Stimulated activated CD8-positive, alpha-beta memory T cell treated with anti-CD3 and anti-CD28 coated beads, Interleukin-12 subunit alpha, Interleukin-12 subunit beta, amount 100 ng/mL, for 4 hours (primary cell): ENCODE results near the gene PPIL6.

Experiments used
- DNase-seq: peaks from one replicate; pipeline ENCODE4 v3.0.0-alpha.2; 2020; ENCODE audit warnings: low read depth

PPIL6 gene

DNA sequence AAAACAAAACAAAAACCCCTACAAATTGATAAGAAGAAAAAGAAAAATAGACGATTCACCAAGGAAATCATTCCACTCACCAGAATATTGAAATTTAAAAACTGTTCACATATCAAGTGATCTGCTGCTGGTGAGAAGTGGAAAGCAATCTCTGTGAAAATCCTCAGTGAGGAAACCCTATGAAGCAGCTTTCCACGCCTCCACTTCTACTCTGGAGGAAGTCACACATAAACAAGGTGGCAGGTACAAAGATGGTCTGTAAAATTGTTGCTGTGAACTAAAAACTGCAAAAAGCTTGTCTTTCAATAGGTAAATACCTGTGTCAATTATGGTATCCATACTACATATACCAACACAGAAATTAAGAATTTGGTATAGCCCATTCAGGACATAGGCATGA, 76.7 kb downstream of the PPIL6 start:
- DNase-seq, result no peak

DNA sequence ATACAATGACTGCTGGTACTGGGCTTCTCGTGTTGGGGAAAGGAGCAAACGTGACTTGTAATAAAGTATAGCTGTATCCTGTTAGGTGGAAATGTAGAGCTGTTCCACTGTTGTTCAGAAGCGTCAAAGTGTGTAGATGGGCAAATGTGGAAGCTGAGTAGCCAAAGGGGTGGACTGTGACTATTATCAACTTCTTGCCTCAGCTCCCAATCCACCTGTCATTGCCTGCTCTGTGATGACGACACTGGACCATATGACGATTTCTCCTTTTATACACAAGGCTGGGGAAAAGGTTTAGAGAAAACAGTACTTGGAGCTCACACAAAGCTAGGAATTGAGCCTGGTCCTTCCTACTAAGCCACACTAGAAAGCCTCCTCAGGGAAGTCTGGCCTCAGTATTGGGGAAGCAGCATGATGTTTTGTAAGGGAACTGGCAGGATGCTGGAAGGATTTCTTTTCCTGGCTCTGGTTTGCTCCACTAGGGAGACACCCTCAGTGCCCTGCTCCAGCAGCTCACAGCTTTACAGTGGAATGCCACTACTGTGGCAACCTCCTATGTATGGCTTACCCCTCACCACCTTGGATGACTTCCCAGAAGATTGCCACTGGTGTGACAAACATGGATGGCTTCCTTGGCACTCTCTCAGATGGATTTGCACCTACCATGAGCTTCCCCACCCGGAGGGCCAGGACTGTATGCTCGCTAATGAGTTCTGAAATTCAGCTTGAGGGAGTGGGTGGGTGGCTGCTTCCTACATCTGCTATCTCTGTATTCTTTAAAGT, 78.1 kb downstream of the PPIL6 start:
- no peak for DNase-seq

DNA sequence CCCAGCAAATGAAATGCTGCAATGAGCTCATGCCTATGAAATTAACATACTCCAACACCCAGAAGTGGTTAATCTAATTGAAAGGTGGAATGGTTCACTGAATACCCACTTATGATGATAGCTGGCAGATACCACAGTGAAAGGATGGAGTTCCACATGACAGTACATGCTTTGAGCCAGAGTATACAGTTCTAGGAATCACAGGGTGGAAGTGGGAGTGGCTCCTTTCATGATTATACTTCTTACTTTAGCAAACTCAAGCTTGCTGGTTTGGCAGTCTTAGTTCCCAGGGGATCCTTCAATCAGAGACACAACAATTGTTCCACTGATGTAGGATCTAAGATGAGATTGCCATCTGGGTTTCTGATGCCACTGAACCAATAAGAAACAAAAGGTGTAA, 79.6 kb downstream of the PPIL6 start:
- DNase-seq, result no peak

DNA sequence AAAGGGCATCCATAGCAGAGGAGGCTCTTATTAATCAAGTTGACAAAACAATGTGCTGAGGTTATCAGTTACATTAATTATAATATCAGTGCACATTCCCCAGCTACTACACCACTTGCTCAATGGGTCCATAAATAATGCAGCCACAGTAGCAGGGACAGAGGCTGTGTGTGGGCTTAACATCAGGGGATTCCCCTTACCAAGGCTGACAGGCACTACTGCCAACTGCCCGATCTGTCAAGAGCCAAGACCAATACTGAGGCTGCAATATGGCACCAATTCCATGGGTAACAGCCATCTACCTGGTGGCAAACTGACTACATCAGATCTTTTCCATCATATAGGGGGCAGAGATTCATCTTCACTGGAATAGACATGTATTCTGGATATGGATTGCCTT, 80.1 kb downstream of the PPIL6 start:
- no peak for DNase-seq

DNA sequence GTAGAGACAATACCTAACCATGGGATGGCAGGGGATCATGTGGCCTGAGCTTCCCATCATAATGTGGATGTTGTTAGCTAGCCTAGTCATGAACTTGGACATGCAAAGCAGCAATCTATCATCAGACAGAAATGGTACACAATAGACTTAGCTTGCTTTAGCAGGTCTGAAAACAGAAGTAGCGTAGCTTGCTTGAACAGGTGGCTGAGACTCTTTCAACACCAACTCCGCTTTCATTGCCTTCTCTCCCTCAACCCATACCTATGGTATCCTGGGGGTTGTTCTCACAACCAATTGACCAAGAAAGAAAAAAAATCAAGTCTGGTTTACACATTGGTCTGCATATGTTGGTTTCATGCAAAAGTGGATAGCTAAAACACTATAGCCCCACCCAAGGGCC, 81.2 kb downstream of the PPIL6 start:
- DNase-seq, result no peak

DNA sequence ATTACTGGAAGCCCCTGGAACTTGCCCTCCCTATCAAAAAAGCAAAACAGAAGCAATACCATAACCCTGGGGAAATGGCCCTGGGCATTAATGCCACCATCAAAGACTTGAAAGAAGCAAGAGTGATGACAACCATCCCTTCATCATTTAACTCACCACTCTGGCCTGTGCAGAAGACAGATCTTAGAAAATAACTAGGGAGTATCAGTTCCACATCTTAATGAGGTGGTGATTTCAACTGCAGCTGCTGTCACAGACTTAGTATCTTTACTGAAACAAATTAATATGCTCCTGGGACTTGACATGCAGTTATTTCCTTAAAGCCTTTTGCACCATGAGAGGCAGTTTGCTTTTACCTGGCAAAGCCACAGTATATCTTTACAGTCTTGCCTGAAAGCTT, 82.2 kb downstream of the PPIL6 start:
- no peak for DNase-seq

DNA sequence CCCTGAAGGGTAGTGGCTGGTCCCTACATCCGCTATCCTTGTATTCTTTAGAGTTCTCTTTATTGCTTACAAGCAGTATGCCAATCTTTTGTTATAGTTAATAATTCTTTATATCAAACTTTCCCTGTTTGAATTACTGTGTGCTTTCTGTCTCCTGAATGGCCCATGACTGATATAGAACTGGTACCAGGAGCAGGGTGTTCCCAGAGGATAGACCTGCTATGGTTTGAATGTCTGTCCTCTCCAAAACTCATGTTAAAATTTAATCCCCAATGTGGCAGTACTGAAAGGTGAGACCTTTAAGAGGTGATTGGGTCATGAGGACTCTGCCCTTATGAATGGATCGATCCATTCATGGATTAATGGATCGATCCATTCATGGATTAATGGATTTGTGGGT, 84.2 kb downstream of the PPIL6 start:
- no peak for DNase-seq

DNA sequence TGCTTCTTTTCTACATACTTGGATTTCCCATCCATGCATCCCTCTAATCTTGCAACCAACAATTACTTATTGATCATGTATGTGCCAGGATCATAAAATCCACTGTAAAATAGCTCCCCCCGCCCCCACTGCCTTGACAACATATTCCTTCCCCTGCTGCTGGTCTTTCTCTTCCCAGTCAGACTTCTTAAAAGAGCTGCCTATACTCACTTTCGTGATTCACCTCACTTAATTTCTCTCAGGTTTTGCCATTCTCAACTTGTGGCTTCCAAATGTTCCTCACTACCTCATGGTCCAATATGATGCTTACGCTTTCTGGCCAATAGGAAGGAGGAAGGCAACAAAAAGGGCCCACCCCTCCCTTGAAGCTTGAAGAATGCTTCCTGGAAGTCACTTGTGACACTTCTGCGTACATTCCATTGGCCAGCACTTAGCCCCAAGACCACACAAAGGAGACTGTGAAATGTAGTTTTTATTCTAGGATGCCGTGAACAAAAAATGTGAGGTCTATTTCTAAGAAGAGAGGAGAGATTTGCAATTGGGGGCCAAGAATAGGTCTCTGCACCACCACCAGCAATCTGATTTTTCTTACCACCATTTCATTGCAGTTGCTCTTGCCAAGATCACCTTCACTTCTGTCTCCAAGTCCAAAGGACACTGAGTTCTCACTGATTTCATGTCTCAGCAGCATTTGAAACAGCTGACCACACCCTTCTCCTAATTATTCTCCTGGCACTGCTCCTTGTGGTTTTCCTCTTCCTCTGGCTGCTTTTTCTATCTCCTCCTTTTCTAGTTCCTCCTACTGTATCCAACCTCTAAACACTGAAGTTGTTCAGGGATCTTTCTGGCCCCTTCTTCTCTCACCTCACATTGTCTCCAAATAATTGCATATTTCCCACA, 88.9 kb downstream of the PPIL6 start:
- DNase-seq, result no peak

DNA sequence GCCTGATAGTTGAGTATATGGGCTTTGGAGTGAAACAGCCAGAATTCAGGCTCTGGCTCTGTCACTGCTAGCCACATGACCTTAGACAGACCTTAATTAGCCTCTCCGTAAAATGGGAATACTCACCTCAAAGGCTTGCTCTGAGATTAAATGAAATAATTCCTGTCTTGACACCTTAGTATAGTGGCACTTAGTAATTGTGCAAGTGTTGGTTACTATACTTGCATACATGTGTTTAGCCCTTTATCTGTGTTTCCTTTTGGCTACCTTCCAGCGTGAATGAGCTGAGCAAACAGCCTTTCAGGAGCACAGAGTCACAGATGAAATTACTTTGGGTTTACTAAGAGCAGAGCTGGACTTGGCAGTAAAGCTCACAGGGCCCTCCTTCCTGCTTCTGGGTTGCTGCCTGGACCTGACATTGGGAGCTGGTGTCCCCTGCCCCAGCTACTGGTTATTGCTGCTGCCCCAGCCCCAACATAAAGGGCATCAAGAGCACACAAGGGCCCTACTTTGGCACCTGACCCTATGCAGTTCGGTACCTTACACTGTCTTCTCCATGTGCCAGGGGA, 90.9 kb downstream of the PPIL6 start:
- DNase-seq, result no peak

DNA sequence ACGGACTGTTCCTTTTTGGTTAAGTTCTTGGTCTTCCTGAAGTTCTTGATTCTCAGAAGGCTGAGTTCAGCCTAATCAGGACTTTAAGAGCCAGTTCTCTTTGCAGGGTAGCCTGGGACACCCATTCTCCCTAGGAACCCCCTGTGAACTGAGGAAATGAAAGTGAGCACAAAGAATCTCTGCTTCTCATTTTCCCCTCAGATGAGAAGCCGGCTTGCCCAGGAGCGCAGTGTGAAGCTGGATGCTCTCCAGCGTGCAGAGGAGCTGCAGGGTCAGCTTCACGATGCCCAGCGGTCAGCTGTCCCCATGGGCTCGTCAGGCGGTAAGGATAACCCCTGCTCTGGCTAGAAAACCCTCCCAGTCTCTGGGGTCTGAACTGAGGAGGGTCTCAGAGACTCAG, 92.2 kb downstream of the PPIL6 start:
- no peak for DNase-seq

DNA sequence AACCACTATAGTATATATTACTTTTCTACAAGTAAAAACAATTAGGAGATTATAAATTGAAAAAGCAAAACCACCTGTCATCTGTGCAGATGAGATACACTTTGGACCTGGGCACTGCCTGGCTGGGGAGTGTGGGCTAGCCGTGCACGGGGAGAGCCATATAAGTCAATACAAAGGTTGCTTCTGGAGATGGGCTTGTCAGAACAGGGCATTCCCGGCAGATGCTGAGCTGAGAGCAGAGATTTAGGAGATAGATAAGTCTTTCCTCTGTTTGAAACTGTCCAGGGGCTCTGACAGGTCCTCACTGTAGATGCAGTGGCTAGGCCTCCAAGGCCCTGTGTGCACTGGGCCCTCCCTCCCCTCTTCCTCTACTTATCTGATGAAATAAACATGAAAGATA, 92.6 kb downstream of the PPIL6 start:
- no peak for DNase-seq

DNA sequence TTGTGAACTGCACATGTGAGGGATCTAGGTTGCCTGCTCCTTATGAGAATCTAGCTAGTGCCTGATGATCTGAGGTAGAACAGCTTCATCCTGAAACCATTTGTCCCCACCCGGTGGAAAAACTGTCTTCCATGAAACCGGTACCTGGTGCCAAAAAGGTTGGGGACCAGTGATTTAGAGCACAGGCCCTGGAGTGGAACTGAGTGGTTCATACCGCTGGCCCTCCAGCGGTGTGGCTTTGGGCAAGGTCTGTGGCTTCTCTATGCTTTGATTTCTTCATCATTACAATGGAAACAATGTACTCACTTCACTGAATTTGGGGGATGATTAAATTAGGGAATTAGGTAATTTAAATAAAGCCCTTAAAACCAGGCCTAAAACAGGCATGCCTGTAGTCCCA, 94.4 kb downstream of the PPIL6 start:
- no peak for DNase-seq

DNA sequence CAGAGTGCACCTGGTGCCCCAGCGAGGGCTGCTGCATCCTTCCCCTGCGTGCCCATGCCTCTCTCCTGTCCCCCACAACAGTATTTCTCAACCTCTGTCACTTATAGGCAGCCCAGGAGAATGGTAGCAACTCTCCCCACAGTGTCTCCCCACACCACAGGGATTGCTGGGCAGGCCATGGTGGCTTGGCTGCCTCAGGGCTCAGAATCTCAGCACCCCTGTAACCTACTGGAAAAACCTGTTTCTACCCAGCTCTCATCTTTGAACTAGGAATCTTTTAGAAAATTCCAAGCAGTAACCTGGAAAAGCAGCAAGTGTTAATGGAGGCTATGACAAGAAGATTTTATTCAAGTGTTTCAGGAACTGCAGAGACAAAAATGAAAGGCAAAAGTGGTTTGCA, 96.2 kb downstream of the PPIL6 start:
- DNase-seq, result no peak

DNA sequence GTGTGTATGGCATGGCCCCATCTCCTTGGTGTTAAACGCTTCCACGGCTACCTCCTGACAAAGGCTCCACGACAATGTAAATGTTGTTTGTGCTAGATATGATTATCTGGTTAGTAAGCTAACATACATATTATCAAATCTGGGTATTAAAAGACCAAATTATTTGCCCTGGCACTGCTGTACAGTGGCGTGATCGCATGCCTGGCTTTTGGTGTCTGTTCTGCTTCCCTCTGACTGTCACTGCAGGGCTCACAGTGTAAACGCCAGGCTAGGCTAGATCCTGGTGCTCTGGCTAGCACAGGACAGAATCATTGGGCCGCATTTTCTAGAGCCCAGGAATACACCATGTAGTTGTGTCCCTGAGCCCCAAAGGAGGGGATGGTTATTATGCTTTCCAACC, 96.9 kb downstream of the PPIL6 start:
- DNase-seq, result no peak

DNA sequence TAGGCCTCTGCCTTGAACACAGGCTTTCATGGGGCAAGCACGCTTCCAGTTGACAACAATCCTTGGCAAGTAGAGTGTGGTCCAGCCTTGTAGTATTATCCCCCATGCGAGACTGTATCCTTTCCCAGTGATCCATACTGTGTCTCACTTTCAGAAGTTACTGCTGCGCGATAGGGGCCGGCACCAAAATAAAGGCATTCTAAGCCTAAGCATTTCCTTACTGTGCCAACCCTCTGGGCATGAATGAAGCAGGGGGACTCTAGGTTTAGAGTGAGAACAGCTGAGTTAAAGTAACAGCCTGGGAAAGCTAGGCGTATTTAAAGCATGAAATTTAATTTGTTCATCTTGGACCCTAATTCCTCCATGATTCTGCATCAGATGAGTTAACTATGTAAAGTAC, 97.5 kb downstream of the PPIL6 start:
- DNase-seq, result no peak

DNA sequence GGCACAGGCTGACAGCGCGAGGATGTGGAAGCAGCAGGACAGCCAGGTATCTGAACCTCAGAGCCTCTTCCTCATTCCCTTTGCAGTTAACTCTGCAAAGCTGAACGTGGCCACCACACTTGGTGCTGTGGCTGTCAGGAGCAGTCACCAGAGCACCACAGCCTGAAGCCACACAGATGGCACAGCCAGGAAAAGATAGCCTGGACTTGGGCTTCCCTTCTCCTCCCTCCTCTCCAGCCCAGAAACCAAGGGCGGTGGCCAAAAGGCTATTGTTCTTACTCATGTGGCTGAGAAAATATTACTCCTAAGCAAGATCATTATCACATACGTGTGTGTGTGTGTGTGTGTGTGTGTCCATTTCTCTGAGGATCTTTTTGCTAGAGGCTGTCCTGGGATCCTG, 97.9 kb downstream of the PPIL6 start:
- no peak for DNase-seq

DNA sequence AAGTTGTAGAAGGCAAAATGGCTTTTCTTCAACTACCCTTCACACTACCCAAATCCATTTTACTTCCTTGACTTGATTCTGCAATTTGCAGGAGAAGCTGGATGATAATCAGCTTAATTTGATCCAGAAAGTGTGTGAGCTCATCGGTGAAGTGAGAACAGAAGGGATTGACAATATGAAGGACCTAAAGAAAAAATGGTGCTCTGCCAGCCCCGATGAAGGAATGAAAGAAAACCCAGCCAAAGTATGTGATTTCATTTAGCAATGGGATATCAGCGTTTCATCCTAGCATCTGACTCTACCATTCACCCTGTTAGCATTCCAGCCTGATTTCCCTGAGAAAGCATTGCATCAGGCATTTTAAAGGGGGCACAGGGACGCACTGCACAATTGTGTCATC, 99.6 kb downstream of the PPIL6 start:
- DNase-seq, result no peak
